ENCODE measurements around the gene FCMR.

FCMR gene

GRCh38 chr1:206921772-206922265 lies at the start of gene FCMR:
Gene FCMR (minus strand): TSS chr1:206921941. CDS start chr1:206921854, 87 bp downstream.
- in situ Hi-C loops (cut with HindIII; ENCODE audit: low sequenced_read_pairs), result no loop called here

GRCh38 chr1:206971029-206971655 lies 49.4 kb upstream of the FCMR start:
- in situ Hi-C loops (cut with HindIII; ENCODE audit: low sequenced_read_pairs), result no loop called here

GRCh38 chr1:206970446-206970845 lies 48.7 kb upstream of the FCMR start, which contains the start of gene FCAMR:
Gene FCAMR (minus strand): TSS chr1:206970460. CDS start chr1:206970125, 335 bp downstream.
- in situ Hi-C loops (cut with HindIII; ENCODE audit: low sequenced_read_pairs), result no loop called here

GRCh38 chr1:206969090-206969489 lies 47.3 kb upstream of the FCMR start:
- in situ Hi-C loops (cut with HindIII; ENCODE audit: low sequenced_read_pairs), result no loop called here

- in situ Hi-C loops (cut with HindIII; ENCODE audit: low sequenced_read_pairs), result no loop called here
Observed at GRCh38 chr1:206967096-206967849, 45.5 kb upstream of the FCMR start.

GRCh38 chr1:206965781-206966180 lies 44.0 kb upstream of the FCMR start:
- in situ Hi-C loops (cut with HindIII; ENCODE audit: low sequenced_read_pairs), result no loop called here

- in situ Hi-C loops (cut with HindIII; ENCODE audit: low sequenced_read_pairs), result no loop called here
Observed at GRCh38 chr1:206963740-206964139, 42.0 kb upstream of the FCMR start.

- in situ Hi-C loops (cut with HindIII; ENCODE audit: low sequenced_read_pairs), result no loop called here
Observed at GRCh38 chr1:206963119-206963712, 41.5 kb upstream of the FCMR start.

GRCh38 chr1:206962272-206962671 lies 40.5 kb upstream of the FCMR start:
- in situ Hi-C loops (cut with HindIII; ENCODE audit: low sequenced_read_pairs), result no loop called here

GRCh38 chr1:206961668-206962067 lies 39.9 kb upstream of the FCMR start:
- in situ Hi-C loops (cut with HindIII; ENCODE audit: low sequenced_read_pairs), result no loop called here

GRCh38 chr1:206960676-206961386 lies 39.1 kb upstream of the FCMR start:
- in situ Hi-C loops (cut with HindIII; ENCODE audit: low sequenced_read_pairs), result no loop called here

GRCh38 chr1:206958144-206958543 lies 36.4 kb upstream of the FCMR start:
- in situ Hi-C loops (cut with HindIII; ENCODE audit: low sequenced_read_pairs), result no loop called here

GRCh38 chr1:206957639-206958038 lies 35.9 kb upstream of the FCMR start:
- in situ Hi-C loops (cut with HindIII; ENCODE audit: low sequenced_read_pairs), result no loop called here

GRCh38 chr1:206955476-206956451 lies 34.0 kb upstream of the FCMR start:
- in situ Hi-C loops (cut with HindIII; ENCODE audit: low sequenced_read_pairs), result no loop called here

GRCh38 chr1:206954459-206955342 lies 33.0 kb upstream of the FCMR start:
- in situ Hi-C loops (cut with HindIII; ENCODE audit: low sequenced_read_pairs), result no loop called here

GRCh38 chr1:206953626-206954025 lies 31.9 kb upstream of the FCMR start:
- in situ Hi-C loops (cut with HindIII; ENCODE audit: low sequenced_read_pairs), result no loop called here

- in situ Hi-C loops (cut with HindIII; ENCODE audit: low sequenced_read_pairs), result no loop called here
Observed at GRCh38 chr1:206953126-206953525, 31.4 kb upstream of the FCMR start.

GRCh38 chr1:206952171-206952570 lies 30.4 kb upstream of the FCMR start:
- in situ Hi-C loops (cut with HindIII; ENCODE audit: low sequenced_read_pairs), result no loop called here

All from endothelial cell of hepatic sinusoid (primary cell).